ENCODE results near the gene LAMB1.

GRCh38 chr7:108026116-108026515 is 23.2 kb upstream of the LAMB1 start:
- no peak for TF ChIP-seq POLR2A (IDR thresholded peaks at IDR 0.05; ENCODE audit: borderline replicate concordance, extremely low read depth, insufficient read depth, insufficient read length)
- no peak for TF ChIP-seq CTCF (IDR thresholded peaks at IDR 0.05 in 2 of 3, conservative IDR thresholded peaks at IDR 0.05 in 1 of 3; ENCODE audit: borderline replicate concordance in 1 of 3, insufficient read depth in 1 of 3, low read depth in 2 of 3, low read length in 2 of 3)
- no peak for TF ChIP-seq JUND (IDR thresholded peaks at IDR 0.05)
- no peak for TF ChIP-seq ZFX (IDR thresholded peaks at IDR 0.05)
- no peak for TF ChIP-seq ATF3 (IDR thresholded peaks at IDR 0.05)
- TF ChIP-seq ZNF274 (IDR thresholded peaks at IDR 0.05; ENCODE audit: low read depth, low read length), result no peak
- TF ChIP-seq SIN3A (IDR thresholded peaks at IDR 0.05; ENCODE audit: low read depth), result no peak
- TF ChIP-seq YY1 (IDR thresholded peaks at IDR 0.05; ENCODE audit: extremely low read depth, insufficient replicate concordance, low read depth, low read length), result no peak
- TF ChIP-seq, protein P1, sequence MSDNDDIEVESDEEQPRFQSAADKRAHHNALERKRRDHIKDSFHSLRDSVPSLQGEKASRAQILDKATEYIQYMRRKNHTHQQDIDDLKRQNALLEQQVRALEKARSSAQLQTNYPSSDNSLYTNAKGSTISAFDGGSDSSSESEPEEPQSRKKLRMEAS (IDR thresholded peaks at IDR 0.05), result no peak
- no peak for TF ChIP-seq POLR2AphosphoS5 (IDR thresholded peaks at IDR 0.05; ENCODE audit: low read depth, low read length)
- TF ChIP-seq TCF7L2 (IDR thresholded peaks at IDR 0.05; ENCODE audit: borderline replicate concordance, extremely low read depth, insufficient read depth, insufficient read length), result no peak
- TF ChIP-seq EZH2phosphoT487 (IDR thresholded peaks at IDR 0.05; ENCODE audit: borderline replicate concordance), result no peak
- TF ChIP-seq FOSL1 (IDR thresholded peaks at IDR 0.05; ENCODE audit: low read depth), result no peak
- TF ChIP-seq EGR1 (IDR thresholded peaks at IDR 0.05; ENCODE audit: low read depth), result no peak

All from HCT116 (cell line).